Embryonic facial prominence (tissue), 1 donor: ENCODE measurements around the gene CBARP.

Experiments used
- DNase-seq: peaks from one replicate; pipeline ENCODE4 v3.0.0-alpha.2; 2016; ENCODE audit errors: extremely low spot score

CBARP gene

GRCh38 chr19:1264801-1265614, 27.2 kb upstream of the CBARP start:
- no peak for DNase-seq

- DNase-seq, result no peak
Measured at GRCh38 chr19:1263188-1263587, 25.4 kb upstream of the CBARP start.

- no peak for DNase-seq
Measured at GRCh38 chr19:1262623-1263123, 24.9 kb upstream of the CBARP start.

GRCh38 chr19:1261798-1262622, 24.2 kb upstream of the CBARP start:
- DNase-seq, result no peak

- DNase-seq, result no peak
Measured at GRCh38 chr19:1261538-1261797, 23.7 kb upstream of the CBARP start.

GRCh38 chr19:1260749-1261537, 23.1 kb upstream of the CBARP start:
- peak; percentile 96 for DNase-seq

- no peak for DNase-seq
Measured at GRCh38 chr19:1259876-1260748, 22.3 kb upstream of the CBARP start.

- no peak for DNase-seq
Measured at GRCh38 chr19:1259206-1259875, 21.5 kb upstream of the CBARP start.

GRCh38 chr19:1258707-1259205, 21.0 kb upstream of the CBARP start:
- DNase-seq, result no peak

GRCh38 chr19:1258163-1258492, 20.3 kb upstream of the CBARP start:
- no peak for DNase-seq

- DNase-seq, result no peak
Measured at GRCh38 chr19:1257475-1258162, 19.8 kb upstream of the CBARP start.

GRCh38 chr19:1256646-1257474, 19.1 kb upstream of the CBARP start:
- DNase-seq, result no peak

- DNase-seq, result no peak
Measured at GRCh38 chr19:1255186-1256161, 17.7 kb upstream of the CBARP start.

GRCh38 chr19:1254530-1255185, 16.9 kb upstream of the CBARP start:
- DNase-seq, result no peak

- no peak for DNase-seq
Measured at GRCh38 chr19:1254081-1254527, 16.3 kb upstream of the CBARP start.

- no peak for DNase-seq
Measured at GRCh38 chr19:1253514-1254080, 15.8 kb upstream of the CBARP start.
